HepG2 (cell line): ENCODE results near the gene CCDC38. TPM values are rescaled to one million over a fixed set of nuclear protein-coding genes. Genes with fewer than 3 reads are reported as not detected.

ENCODE experiments used
- ARHGAP35 ChIP-seq: sonication (generic); formaldehyde crosslinking; IDR thresholded peaks from 2 replicates; pipeline ENCODE4 v1.9.0; 2022; ENCODE audit warnings: mild to moderate bottlenecking, inconsistent platforms, moderate library complexity, missing genetic modification reagents, borderline replicate concordance
- ASH2L ChIP-seq: fragments of 300-600, 200-600 bp; sonication (generic); IDR thresholded peaks from 2 replicates; pipeline ENCODE4 v1.7.0; 2017; ENCODE audit warnings: low read depth, mild to moderate bottlenecking, moderate library complexity, mixed read lengths, low read length; ENCODE audit not compliant: insufficient read length
- CBFB ChIP-seq: sonication (generic); formaldehyde crosslinking; IDR thresholded peaks from 2 replicates; pipeline ENCODE4 v1.4.0; 2020; ENCODE audit warnings: missing genetic modification reagents
- MTF1 ChIP-seq: sonication (generic); formaldehyde crosslinking; IDR thresholded peaks from 2 replicates; pipeline ENCODE4 v1.5.0; 2020; ENCODE audit warnings: missing genetic modification reagents
- MXD1 ChIP-seq: sonication (generic); formaldehyde crosslinking; IDR thresholded peaks from 2 replicates; pipeline ENCODE4 v1.4.0; 2020; ENCODE audit warnings: mild to moderate bottlenecking, missing genetic modification reagents
- SALL1 ChIP-seq: sonication (generic); formaldehyde crosslinking; IDR thresholded peaks from 2 replicates; pipeline ENCODE4 v1.8.0; 2022; ENCODE audit warnings: mild to moderate bottlenecking, missing genetic modification reagents
- SETDB1 ChIP-seq: sonication (generic); formaldehyde crosslinking; IDR thresholded peaks from 2 replicates; pipeline ENCODE4 v1.5.1; 2020; ENCODE audit warnings: missing genetic modification reagents, mild to moderate bottlenecking, borderline replicate concordance
- SNAPC2 ChIP-seq: sonication (generic); formaldehyde crosslinking; IDR thresholded peaks from 2 replicates; pipeline ENCODE4 v1.8.1; 2022; ENCODE audit warnings: mild to moderate bottlenecking, missing genetic modification reagents
- ZBTB42 ChIP-seq: sonication (generic); formaldehyde crosslinking; IDR thresholded peaks from 2 replicates; pipeline ENCODE4 v1.5.0; 2020; ENCODE audit warnings: mild to moderate bottlenecking, missing genetic modification reagents
- ZBTB7B ChIP-seq: sonication (generic); formaldehyde crosslinking; IDR thresholded peaks from 2 replicates; pipeline ENCODE4 v1.4.0; 2020; ENCODE audit warnings: missing genetic modification reagents
- ZNF512 ChIP-seq: sonication (generic); formaldehyde crosslinking; IDR thresholded peaks from 2 replicates; pipeline ENCODE4 v1.4.0; 2020; ENCODE audit warnings: mild to moderate bottlenecking, missing genetic modification reagents
- ZNF589 ChIP-seq: sonication (generic); formaldehyde crosslinking; conservative IDR thresholded peaks from 2 replicates; pipeline ENCODE4 v1.8.0; 2022; ENCODE audit warnings: mild to moderate bottlenecking, moderate library complexity, missing genetic modification reagents
- polyA plus RNA-seq, 8 experiments: library from polyadenylated mRNA; depleted of rRNA in 3 of 8; stranded (reverse) in 7 of 8; unstranded in 1 of 8; fragments of >200 nt; fragmentation: Illumina TruSeq in 4 of 8; extraction: Trizol in 4 of 8; gene quantifications; 2 replicates each; pipeline versions ENCODE4 v1.2.1 to v1.2.3, GENCODE V29; 2011 to 2016; ENCODE audit warnings: low read depth in 4 of 8, missing spikeins in 1 of 8, mixed read lengths in 1 of 8; ENCODE audit not compliant: insufficient read depth in 1 of 8
- total RNA-seq, 5 experiments: library from RNA; depleted of rRNA; stranded (reverse); fragments of >200 nt; fragmentation: Illumina TruSeq; extraction: Trizol; gene quantifications; 2 replicates each; pipeline ENCODE4 v1.2.3, GENCODE V29; 2016; ENCODE audit warnings: low read depth in 1 of 5
- TF ChIP-seq, protein P1 (sequence below): sonication (generic); formaldehyde crosslinking; IDR thresholded peaks from 2 replicates; pipeline ENCODE4 v1.4.0; 2020; ENCODE audit warnings: low read depth, mild to moderate bottlenecking, missing genetic modification reagents
- TF ChIP-seq, protein P2 (sequence below), 2 experiments: sonication (generic) in 1 of 2; formaldehyde crosslinking in 1 of 2; IDR thresholded peaks; 2 replicates each; pipeline versions ENCODE4 v1.4.0 to v1.6.1; 2018 to 2020; ENCODE audit warnings: missing genetic modification reagents in 2 of 2, borderline replicate concordance in 1 of 2, low read depth in 1 of 2, mild to moderate bottlenecking in 1 of 2, missing biosample characterization in 1 of 2
- TF ChIP-seq, protein P3 (sequence below): sonication (generic); formaldehyde crosslinking; IDR thresholded peaks from 2 replicates; pipeline ENCODE4 v1.4.0; 2020; ENCODE audit warnings: missing genetic modification reagents

Gene CCDC38
- total and polyA plus RNA-seq, 2 of the 13 experiments (the other 11 are each of a cell fraction or from before 2014, with no cell fraction given) = 0.24 to 0.32 TPM

- TF ChIP-seq, protein P1, sequence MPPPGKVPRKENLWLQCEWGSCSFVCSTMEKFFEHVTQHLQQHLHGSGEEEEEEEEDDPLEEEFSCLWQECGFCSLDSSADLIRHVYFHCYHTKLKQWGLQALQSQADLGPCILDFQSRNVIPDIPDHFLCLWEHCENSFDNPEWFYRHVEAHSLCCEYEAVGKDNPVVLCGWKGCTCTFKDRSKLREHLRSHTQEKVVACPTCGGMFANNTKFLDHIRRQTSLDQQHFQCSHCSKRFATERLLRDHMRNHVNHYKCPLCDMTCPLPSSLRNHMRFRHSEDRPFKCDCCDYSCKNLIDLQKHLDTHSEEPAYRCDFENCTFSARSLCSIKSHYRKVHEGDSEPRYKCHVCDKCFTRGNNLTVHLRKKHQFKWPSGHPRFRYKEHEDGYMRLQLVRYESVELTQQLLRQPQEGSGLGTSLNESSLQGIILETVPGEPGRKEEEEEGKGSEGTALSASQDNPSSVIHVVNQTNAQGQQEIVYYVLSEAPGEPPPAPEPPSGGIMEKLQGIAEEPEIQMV = no peak
- TF ChIP-seq ZBTB42 (CRISPR knock-in tag) (no peak), ZNF512 (CRISPR knock-in tag) (no peak), SETDB1 (CRISPR knock-in tag) (no peak), ASH2L (no peak), SALL1 (CRISPR knock-in tag) (peak; percentile 76; the same call in 1 of the 2 replicates), CBFB (CRISPR knock-in tag) (peak; percentile 79), ZBTB7B (CRISPR knock-in tag) (peak; percentile 80; the same call in 1 of the 2 replicates), SNAPC2 (CRISPR knock-in tag) (peak; percentile 60; the same call in 1 of the 2 replicates), ZNF589 (CRISPR knock-in tag) (no peak), MTF1 (CRISPR knock-in tag) (no peak), ARHGAP35 (CRISPR knock-in tag) (no peak), MXD1 (no peak)
- TF ChIP-seq, protein P2, sequence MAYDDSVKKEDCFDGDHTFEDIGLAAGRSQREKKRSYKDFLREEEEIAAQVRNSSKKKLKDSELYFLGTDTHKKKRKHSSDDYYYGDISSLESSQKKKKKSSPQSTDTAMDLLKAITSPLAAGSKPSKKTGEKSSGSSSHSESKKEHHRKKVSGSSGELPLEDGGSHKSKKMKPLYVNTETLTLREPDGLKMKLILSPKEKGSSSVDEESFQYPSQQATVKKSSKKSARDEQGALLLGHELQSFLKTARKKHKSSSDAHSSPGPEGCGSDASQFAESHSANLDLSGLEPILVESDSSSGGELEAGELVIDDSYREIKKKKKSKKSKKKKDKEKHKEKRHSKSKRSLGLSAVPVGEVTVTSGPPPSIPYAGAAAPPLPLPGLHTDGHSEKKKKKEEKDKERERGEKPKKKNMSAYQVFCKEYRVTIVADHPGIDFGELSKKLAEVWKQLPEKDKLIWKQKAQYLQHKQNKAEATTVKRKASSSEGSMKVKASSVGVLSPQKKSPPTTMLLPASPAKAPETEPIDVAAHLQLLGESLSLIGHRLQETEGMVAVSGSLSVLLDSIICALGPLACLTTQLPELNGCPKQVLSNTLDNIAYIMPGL (CRISPR knock-in tag; IDR thresholded peaks at IDR 0.05; ENCODE audit: borderline replicate concordance in 1 of 2, low read depth in 1 of 2) = peak in 1 of 2 experiments; percentile 25; a peak in 1 of 4 replicates
- TF ChIP-seq, protein P3, sequence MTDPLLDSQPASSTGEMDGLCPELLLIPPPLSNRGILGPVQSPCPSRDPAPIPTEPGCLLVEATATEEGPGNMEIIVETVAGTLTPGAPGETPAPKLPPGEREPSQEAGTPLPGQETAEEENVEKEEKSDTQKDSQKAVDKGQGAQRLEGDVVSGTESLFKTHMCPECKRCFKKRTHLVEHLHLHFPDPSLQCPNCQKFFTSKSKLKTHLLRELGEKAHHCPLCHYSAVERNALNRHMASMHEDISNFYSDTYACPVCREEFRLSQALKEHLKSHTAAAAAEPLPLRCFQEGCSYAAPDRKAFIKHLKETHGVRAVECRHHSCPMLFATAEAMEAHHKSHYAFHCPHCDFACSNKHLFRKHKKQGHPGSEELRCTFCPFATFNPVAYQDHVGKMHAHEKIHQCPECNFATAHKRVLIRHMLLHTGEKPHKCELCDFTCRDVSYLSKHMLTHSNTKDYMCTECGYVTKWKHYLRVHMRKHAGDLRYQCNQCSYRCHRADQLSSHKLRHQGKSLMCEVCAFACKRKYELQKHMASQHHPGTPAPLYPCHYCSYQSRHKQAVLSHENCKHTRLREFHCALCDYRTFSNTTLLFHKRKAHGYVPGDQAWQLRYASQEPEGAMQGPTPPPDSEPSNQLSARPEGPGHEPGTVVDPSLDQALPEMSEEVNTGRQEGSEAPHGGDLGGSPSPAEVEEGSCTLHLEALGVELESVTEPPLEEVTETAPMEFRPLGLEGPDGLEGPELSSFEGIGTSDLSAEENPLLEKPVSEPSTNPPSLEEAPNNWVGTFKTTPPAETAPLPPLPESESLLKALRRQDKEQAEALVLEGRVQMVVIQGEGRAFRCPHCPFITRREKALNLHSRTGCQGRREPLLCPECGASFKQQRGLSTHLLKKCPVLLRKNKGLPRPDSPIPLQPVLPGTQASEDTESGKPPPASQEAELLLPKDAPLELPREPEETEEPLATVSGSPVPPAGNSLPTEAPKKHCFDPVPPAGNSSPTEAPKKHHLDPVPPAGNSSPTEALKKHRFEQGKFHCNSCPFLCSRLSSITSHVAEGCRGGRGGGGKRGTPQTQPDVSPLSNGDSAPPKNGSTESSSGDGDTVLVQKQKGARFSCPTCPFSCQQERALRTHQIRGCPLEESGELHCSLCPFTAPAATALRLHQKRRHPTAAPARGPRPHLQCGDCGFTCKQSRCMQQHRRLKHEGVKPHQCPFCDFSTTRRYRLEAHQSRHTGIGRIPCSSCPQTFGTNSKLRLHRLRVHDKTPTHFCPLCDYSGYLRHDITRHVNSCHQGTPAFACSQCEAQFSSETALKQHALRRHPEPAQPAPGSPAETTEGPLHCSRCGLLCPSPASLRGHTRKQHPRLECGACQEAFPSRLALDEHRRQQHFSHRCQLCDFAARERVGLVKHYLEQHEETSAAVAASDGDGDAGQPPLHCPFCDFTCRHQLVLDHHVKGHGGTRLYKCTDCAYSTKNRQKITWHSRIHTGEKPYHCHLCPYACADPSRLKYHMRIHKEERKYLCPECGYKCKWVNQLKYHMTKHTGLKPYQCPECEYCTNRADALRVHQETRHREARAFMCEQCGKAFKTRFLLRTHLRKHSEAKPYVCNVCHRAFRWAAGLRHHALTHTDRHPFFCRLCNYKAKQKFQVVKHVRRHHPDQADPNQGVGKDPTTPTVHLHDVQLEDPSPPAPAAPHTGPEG (CRISPR knock-in tag) = no peak
These were observed 7.2 kb upstream of the CCDC38 start (continued) for GRCh38 chr12:95949477-95950206.
